HG02763 (cell line): ENCODE results near the gene KIDINS220.

Experiments used
- ATAC-seq: cut with Tn5 transposase; IDR thresholded peaks from one replicate; pipeline ENCODE4 v1.9.1; 2021; ENCODE audit warnings: mild to moderate bottlenecking, moderate library complexity; ENCODE audit not compliant: unreplicated experiment

The KIDINS220 gene

DNA sequence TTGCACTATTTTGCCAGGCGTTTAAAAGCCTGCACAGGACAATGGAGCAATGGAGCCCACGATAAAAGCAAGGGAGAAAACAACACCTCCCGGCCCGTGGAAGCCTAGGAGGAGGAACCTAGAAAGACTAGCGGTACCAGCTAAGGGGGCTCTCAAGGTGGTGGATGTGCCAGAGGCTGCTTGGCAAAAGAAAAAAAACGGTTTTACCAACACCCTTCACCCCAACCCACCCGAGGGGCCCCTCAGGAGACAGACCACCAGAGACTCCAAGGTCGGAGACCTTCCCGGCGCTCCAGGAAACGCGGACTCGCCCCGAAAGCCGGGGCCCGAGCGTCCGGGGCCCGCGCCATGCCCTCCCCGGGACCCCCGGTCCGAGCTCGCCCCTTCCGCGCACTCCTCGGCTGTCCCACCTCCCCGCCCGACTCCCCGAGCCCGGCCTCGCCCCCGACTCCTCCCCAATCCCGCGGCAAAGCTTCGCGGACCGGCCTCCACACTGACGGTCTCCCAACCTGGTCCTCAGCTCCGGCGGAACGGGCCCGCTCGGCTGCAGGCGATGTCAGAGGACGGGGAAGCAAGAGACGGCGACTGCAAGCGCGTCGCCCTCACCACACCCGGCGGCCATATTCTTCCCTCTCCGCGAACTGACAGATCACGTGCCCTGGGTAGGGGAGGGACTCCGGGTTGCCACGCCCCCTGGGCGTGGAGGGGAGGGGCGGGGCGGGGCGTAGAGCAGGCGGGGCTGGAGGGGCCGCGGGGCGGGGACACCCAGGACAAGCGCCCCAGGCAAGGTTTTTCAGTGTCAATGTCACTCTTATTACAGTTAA, at the start of gene KIDINS220:
TSS of gene KIDINS220 (minus strand) at position 643 of the 824 bp plus-strand sequence. CDS start 10,520 bp downstream, outside the sequence.
- ATAC-seq, result peak; percentile 85

DNA sequence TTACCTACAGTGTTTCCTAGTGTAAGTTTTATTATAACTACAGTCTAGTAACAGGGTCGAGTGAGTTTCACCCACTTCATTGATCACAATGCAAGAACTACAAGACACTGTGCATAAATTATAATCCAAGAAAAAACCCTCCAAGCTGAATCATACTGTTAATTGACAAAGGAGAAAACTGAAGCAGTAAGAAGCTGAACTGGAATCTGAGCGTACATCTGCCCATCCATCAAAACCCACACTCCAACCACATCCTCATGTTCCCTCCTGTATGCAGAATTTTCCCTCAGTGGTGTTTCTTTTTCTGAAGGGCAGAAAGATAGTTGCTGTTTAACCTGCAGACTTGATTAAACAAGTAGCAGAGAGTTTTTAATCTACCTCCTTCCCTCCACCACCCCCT, 49.5 kb upstream of the KIDINS220 start:
- ATAC-seq, result no peak

DNA sequence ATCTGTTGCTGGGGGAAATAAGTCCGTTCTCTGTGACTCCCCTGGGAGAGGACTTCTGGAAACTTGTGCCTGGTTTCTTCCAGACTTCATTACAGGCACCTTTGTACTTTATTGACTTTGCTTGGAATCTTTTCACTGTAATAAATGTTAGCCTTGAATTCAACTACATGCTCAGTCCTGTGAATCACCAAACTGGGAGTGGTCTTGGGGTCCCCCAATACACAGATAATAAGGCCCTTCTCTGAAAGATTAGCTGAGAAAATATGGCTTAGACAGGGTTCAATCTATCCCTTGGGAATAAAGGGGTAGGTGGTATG, 48.7 kb upstream of the KIDINS220 start:
- no peak for ATAC-seq

DNA sequence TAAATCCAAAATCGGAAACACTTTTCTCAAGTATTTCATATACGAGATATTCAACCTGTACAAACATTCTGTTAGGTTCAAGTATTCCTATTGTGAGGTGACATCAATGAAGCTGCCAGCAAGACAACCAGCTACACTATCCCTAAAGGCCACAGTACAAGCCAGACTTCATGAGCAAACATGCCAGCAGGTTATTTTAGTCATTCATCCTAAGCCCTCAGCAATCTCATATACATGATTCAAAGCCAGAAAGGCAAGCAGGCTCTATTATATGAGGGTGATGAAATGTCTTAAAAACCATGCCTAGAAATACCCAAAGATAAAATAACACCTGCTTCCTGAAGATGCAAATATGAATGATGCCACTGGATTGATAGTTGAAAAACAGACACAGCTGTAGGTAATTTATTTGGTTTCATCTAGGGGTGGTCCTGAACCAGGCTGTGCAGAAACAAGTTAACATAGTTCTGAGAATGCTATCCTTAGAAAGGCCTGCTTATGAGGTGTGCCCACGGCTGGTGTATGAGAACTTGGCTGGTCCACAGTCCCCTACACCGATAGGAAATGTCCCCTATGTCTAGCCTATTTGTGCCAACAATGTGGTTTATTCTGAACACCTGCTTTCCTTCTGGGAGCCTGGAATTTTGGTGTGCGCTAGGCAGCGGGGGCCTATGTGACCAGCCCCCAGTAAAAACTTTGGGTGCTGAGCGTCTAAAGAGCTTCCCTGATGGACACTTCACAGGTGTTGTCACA, 48.2 kb upstream of the KIDINS220 start:
- ATAC-seq, result no peak

DNA sequence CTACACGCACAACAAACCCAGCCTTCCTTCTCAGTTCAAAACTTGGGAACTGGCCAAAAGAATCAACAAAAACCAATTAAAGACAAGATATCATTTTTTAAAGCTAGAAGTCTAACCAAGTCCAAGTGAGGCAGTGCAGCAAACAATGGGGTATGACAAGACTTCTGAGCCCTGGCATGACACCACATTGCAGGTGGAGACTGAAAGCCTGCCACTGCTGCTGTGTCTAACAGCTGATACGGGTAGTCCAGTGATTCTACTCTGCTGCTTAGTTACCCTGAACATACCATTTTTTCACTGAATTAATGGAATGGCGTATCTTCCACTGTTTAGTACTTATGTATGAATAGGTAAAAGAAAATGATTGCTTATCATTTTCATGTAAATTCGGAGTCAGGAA, 47.4 kb upstream of the KIDINS220 start:
- ATAC-seq, result no peak

DNA sequence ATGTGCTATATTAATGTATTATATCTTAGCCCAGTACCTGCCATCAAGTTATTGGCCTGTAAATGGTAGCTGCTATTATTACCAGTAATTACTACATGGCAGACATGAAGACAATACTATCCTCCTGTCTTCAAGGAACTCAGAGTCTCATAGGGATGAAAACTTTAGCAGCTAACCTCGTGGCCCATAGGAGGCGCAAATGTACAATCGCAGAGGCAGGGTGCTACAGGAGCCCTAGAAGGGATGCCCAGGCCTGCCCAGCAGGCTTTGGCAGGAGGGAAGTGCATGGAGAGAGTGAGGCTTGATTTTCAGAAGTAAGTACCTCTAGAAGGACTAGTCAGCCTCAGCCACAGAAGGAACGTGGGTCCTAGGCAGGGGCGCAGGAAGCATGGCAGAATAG, 44.7 kb upstream of the KIDINS220 start:
- ATAC-seq, result no peak

DNA sequence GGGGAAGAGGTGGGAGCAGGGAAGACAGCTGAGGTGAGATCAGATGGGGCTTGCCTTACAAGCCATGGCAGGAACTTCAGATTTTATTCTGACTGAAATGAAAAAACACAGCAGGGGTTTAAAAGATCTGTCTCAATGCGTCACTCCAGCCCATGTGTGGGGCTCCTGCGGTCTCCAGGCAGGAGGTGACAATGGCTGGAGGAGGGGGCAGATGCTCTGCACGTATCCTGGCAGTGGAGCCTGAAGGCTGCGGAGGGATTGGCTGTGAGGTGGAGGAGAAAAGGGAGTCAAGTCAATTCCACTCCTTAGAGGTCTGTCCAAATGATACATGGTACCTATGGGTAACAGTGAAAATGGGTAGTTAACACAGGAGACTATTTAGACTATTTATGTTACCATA, 40.5 kb upstream of the KIDINS220 start:
- no peak for ATAC-seq

DNA sequence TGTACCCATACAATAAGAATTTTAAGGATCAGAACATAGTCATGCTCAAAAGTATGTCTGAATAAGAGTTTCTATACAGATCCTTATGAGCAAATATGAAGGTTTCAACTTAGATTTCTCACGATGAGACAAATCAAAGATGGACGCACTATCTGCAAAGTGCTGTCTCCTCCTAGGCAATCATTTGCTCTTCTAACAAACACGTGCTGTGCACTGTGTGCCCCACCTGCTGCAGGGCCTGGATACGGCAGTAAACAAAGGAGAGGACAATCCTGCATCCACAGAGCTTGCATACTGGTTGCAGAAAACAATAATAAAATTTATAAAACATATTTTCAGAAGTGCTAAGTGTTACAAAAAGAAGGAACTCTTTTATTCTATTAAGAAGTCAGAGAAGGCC, 39.9 kb upstream of the KIDINS220 start:
- ATAC-seq, result no peak

DNA sequence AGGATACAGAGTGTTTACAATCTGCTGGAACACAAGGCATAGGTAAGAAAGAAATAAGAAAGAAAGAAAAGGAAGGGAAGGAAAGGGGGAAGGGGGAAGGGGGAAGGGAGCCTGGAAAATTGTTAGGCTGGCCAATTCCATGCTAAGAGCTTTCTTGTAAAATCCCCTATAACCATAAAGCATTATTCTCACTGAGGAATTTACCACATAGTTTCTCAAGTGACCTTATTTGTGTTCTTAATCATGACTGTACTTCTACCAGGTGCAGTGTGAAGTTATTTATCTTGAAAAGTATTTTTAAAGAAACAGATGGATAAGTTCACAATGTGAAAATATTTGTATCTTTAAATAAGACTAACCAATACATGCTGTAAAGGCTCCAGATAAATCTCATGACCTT, 39.2 kb upstream of the KIDINS220 start:
- no peak for ATAC-seq

DNA sequence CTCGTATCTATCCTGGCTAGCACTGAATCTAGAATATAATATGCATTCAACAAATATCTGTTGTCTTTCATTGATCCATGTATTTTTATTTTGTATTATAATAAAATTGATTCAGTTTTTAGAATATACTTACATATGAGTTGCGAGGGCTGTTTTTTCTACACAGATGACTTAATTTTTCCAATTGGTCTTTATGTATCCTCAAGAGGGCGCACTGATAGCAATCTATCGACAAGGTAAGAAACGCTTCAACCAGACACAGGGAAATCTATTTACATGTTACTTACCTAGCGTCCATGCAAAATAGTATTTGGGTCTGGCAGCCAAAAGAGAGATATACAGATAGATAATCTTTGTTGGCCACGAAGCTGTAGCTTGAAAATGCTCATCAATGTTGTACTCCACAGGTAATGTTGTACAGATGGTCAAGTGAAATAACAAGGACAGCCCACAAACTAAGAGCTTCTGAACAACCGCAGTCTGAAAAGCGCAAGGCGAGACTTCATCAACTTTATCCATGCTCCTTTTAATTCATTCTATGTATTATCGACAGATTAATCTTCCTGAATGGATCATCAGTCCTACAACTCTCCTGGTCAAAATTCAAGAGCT, 35.5 kb upstream of the KIDINS220 start:
- no peak for ATAC-seq

DNA sequence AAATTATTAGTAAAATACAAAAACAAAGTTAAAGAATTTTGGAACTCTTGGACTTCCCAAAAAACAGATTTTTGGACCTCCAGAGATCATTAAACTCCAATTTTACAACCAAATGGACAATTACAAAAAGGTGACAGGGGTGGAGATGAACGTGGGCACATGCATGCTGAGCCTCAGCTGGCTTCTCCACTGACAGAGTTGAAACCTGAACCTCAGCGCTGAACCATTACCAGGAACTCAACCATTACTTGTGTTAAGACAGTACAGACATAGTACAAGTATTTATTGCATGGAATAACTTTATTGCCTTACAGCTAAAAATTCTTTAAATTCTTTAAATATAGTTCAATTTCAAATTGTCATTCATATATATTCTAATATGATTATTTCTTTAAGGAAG, 33.0 kb upstream of the KIDINS220 start:
- no peak for ATAC-seq

DNA sequence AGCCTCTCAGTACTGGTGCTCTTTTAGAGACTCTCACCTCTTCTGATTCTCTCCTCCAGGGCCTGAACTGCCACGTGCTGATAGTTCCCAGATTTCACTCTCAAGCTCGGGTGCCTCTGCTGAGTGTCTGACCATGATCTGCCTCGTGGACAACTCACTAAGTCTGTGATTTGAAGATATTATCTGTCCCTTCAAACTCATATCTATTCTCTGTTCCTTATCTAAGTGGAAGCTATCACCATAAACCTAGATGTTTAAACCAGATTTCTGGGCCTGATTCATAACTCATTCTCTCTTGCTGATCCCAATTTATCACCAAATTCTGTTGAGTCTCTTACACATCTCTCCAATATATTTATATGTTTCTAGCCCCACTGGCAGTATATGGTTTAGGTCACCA, 29.9 kb upstream of the KIDINS220 start:
- ATAC-seq, result no peak

DNA sequence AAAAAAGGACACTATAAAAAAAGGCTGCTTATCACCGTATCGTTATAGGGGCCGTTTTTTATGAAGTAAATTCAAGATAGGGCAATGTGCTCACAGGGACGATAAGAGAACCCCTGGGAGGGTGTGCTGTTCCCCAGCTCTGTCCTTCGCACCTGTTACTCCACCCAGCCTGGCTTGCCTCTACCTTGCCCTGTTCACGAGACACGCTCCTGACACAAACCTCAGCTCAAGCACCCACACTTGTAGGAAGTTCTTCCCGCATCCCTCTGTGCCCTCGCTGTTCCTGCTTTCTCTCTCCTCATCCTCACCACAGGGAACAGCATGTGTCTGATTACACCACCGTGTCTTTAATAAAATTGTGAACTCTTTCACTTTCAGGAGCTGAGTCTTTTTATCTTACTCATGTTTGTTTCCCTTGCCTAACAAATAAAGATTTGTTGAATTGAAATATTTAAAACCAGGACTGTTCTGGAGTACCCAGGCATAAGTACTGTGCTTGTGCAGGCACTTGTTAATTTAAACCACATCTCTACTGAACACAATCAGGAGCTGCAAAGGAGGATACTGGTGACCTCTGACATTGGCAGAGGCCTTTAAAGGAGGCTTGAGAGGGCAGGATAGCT, 26.0 kb upstream of the KIDINS220 start:
- ATAC-seq, result no peak

DNA sequence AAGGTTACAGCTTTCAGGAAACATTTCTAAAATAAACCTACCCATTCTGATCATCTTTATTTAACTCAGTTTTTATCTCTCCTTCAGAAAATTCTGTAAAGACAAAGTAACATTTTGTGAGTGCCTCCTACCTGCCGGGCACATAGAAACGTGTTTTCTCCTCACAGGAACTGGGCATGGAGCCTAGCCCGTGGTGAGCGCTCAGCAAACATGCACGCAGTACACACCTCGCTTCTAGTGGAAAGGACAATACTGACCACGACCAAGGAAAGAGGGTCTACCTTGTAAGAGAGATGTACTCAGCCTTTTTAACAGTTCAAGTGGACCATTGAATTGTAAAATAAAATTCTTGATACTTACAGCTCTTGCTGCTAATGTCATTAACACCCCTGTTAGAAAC, 24.8 kb upstream of the KIDINS220 start:
- ATAC-seq, result no peak

DNA sequence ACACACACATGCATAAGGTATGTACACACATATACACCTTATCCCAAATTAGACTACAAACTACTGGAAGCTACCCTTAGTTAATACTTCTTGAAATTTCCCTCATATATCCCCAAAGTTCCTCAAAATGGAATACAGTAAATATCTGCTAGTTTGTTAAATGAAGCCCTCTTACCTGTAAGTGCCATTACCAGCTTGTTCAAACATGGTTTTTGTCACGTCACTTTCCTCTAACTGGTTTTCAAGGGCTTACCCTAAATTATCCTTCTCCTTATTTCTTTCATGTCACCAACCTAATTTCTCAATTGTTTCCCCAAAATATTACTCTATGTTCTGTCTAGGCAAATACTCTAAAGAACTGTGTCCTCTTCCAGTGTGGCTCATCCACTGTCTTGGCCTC, 24.4 kb upstream of the KIDINS220 start:
- ATAC-seq, result no peak

DNA sequence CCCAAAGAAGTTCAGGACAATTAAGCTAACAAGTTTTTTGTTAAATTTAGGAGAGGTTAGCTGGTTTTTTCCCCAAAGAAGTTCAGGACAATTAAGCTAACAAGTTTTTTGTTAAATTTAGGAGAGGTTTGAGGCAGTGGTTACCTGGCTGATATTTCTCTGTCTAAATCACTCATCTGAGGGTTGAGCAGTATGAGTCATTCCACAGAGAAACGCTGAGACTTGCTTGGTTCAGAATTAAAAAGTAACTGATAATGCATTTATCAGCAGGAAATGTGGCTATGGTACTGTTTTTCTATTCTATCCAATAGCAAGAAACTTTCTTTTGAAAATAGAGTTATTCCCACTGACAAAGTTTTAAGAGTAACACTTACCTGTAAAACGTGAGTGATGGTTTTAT, 22.8 kb upstream of the KIDINS220 start:
- no peak for ATAC-seq

DNA sequence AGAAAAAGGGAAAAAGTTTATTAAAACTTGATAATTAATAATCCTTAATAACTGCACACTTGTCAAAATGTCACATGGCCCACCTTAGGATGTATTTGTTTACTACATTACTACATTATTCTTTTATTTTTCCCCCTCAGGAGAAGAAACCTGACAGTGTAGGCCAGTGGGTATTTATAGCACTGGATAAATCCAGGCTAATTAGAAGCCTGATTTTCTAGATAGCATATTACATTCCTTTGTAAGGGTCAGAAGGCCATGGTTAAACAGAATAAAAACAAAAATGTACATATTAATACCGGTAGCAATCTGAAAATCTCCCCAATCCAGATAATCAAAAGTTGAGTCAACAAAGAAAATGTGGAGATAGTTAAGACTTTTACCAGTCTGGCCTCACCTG, 21.5 kb upstream of the KIDINS220 start:
- no peak for ATAC-seq

DNA sequence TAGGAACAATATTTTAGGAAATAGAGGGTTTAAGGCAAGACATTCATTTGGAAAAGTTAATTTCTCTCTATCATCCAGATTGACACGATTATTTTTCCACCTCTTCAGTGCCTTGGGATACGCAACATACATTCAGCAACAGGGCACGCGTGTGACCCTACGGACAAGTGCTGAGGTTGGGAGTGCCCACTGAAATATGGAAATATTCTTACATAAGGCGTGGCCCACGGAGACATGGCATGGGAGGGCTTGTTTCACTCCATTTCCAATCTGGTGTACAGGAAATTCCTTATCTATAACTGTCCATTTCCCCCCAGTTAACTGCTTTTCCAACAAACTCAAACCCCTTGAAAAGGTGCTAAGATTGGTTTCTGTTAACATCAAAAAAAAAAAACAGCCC, 20.9 kb upstream of the KIDINS220 start:
- ATAC-seq, result no peak

DNA sequence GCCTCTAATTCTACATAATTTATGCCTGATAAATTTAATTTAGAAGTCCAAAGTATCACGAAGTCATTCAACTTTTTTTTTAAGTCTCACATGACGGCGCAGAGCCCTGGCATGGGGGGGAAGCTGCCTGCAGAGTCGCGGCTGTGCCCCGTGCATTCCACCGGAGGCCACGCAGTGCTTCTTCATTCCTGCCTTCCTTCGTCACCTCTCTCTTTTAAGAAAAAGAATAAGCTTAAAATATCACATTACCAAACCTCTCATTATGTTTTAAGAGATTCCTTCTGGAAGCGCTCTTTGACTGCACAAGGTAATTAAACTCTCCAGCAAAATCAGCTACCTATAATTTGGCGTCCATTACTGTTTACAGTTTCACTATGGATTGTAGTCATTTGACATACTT, 20.3 kb upstream of the KIDINS220 start:
- no peak for ATAC-seq

DNA sequence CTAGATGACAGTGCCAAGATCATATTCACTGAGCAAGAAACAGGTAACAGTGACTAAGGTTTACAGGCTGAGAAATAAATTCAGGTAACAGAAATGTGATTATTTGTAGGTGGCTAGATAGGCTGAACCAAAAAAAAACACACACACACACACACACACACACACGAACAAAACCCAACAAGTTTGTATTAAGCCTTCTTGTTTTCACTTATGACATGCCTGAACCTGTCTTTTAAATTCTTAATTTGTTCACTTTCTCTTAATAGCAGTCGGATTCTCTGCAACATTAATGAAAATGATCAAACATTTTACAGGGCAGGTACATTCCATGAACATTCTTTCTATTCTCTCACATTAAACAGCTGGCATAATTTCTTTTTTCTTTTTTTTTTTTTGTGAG, 18.8 kb upstream of the KIDINS220 start:
- ATAC-seq, result no peak

DNA sequence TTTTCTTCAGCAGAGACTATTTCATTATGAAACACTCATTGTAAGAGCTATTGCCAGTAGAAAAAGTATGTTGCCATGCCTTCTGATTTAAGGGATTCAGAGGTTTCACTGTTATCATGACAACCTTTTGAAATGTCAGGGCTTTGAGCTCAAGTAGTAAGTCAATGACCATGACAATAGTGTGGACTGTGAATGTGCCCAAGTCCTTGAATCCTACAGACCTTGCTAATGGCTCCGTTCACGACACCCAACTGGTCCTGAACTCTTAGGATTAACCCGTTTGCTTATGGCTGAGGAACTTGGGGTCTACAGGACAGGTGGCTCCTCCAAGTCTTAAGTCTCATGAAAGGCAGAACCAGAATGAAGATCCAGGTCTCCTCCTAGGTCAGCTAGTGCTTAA, 17.6 kb upstream of the KIDINS220 start:
- no peak for ATAC-seq

DNA sequence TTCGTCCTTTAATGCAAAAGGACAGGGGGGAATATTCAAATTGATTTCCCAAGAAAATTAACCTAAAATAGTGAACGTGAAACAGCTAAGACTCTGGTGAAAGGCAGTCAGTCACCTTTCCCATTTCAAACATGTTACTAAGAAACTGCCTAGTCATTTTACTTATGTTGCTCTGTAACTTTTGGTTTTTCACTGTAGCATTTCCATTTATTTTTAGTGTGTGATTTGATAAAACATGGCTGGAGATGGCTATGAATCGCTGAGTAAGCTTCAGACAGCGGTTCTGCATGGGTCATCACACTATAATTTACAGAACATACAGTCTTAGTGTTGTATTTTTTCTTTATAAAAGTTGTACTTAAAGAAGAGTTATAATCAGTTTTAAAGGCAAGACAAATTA, 16.0 kb upstream of the KIDINS220 start:
- no peak for ATAC-seq
